ENCODE results near the gene GPC5.

The GPC5 gene

GRCh38 chr13:91375116-91375729, 23.2 kb upstream of the GPC5 start:
- H3K36me3 ChIP-seq (ENCODE audit: control insufficient read depth, insufficient read depth, low read length) = no peaks in the 10 kb centered on the region
- no peak overlapping the region for H3K4me3 ChIP-seq (replicated peaks; ENCODE audit: low read depth, low read length)
- TF ChIP-seq CTCF (IDR thresholded peaks at IDR 0.05; ENCODE audit: insufficient read depth, low read length, poor library complexity, severe bottlenecking) = peak; percentile 67
- no peaks in the 10 kb centered on the region for H3K27me3 ChIP-seq (replicated peaks; ENCODE audit: control insufficient read depth, insufficient read depth, low read length)
- no peak for DNase-seq (ENCODE audit: extremely low read depth, insufficient read length)

GRCh38 chr13:91381371-91381770, 17.1 kb upstream of the GPC5 start:
- Histone ChIP-seq H3K27me3 (replicated peaks; ENCODE audit: control insufficient read depth, insufficient read depth, low read length) (no peaks in the 10 kb centered on the region), H3K4me3 (replicated peaks; ENCODE audit: low read depth, low read length) (no peak overlapping the region), H3K36me3 (ENCODE audit: control insufficient read depth, insufficient read depth, low read length) (no peaks in the 10 kb centered on the region)
- no peak for DNase-seq (ENCODE audit: extremely low read depth, insufficient read length)
- peak; percentile 56 for TF ChIP-seq CTCF (IDR thresholded peaks at IDR 0.05; ENCODE audit: insufficient read depth, low read length, poor library complexity, severe bottlenecking)

- Histone ChIP-seq H3K36me3 (ENCODE audit: control insufficient read depth, insufficient read depth, low read length) (no peaks in the 10 kb centered on the region), H3K27me3 (replicated peaks; ENCODE audit: control insufficient read depth, insufficient read depth, low read length) (no peaks in the 10 kb centered on the region), H3K4me3 (replicated peaks; ENCODE audit: low read depth, low read length) (no peak overlapping the region)
- DNase-seq (ENCODE audit: extremely low read depth, insufficient read length) = no peak
- no peak for TF ChIP-seq CTCF (IDR thresholded peaks at IDR 0.05; ENCODE audit: insufficient read depth, low read length, poor library complexity, severe bottlenecking)
Observed at GRCh38 chr13:91383836-91384235, 14.6 kb upstream of the GPC5 start.

GRCh38 chr13:91384896-91385295, 13.5 kb upstream of the GPC5 start:
- no peaks in the 10 kb centered on the region for H3K27me3 ChIP-seq (replicated peaks; ENCODE audit: control insufficient read depth, insufficient read depth, low read length)
- TF ChIP-seq CTCF (IDR thresholded peaks at IDR 0.05; ENCODE audit: insufficient read depth, low read length, poor library complexity, severe bottlenecking) = no peak
- DNase-seq (ENCODE audit: extremely low read depth, insufficient read length) = no peak
- H3K36me3 ChIP-seq (ENCODE audit: control insufficient read depth, insufficient read depth, low read length) = no peaks in the 10 kb centered on the region
- H3K4me3 ChIP-seq (replicated peaks; ENCODE audit: low read depth, low read length) = no peak overlapping the region

- H3K4me3 ChIP-seq (replicated peaks; ENCODE audit: low read depth, low read length) = no peak overlapping the region
- no peaks in the 10 kb centered on the region for H3K36me3 ChIP-seq (ENCODE audit: control insufficient read depth, insufficient read depth, low read length)
- H3K27me3 ChIP-seq (replicated peaks; ENCODE audit: control insufficient read depth, insufficient read depth, low read length) = no peaks in the 10 kb centered on the region
- DNase-seq (ENCODE audit: extremely low read depth, insufficient read length) = no peak
- TF ChIP-seq CTCF (IDR thresholded peaks at IDR 0.05; ENCODE audit: insufficient read depth, low read length, poor library complexity, severe bottlenecking) = no peak
Observed at GRCh38 chr13:91389186-91389585, 9.2 kb upstream of the GPC5 start.

GRCh38 chr13:91397595-91397994, 826 bp upstream of the GPC5 start:
- H3K4me3 ChIP-seq (replicated peaks; ENCODE audit: low read depth, low read length) = no peak overlapping the region
- TF ChIP-seq CTCF (IDR thresholded peaks at IDR 0.05; ENCODE audit: insufficient read depth, low read length, poor library complexity, severe bottlenecking) = no peak
- H3K27me3 ChIP-seq (replicated peaks; ENCODE audit: control insufficient read depth, insufficient read depth, low read length) = peaks cover 1% of the 10 kb centered on the region; the same call in 1 of the 2 replicates

More at GRCh38 chr13:91397595-91397994, 826 bp upstream of the GPC5 start:
- H3K36me3 ChIP-seq (ENCODE audit: control insufficient read depth, insufficient read depth, low read length) = no peaks in the 10 kb centered on the region
- DNase-seq (ENCODE audit: extremely low read depth, insufficient read length) = no peak

All from GM06990 (cell line).